Body of pancreas (tissue), 4 donors: ENCODE measurements around the gene ERC2. TPM values are rescaled to one million over a fixed set of nuclear protein-coding genes. Genes with fewer than 3 reads are reported as not detected.

Experiments
- ATAC-seq: fragments of 150-250 bp; one replicate; pipeline ENCODE4 v1.9.1; 2016
- DNase-seq, 4 donors: peaks; one replicate each; pipeline ENCODE4 v3.0.0-alpha.2; 2019
- H3K27ac ChIP-seq, 4 donors: fragments of 200-600 bp; sonication (generic); 1 replicate in 3 of 4; 2 replicates in 1 of 4; pipeline versions ENCODE4 v1.5.1 to v1.6.1; 2016 to 2019; ENCODE audit warnings: mild to moderate bottlenecking in 1 of 4, mixed read lengths in 1 of 4, moderate library complexity in 1 of 4
- H3K27me3 ChIP-seq, 2 donors: fragments of 200-600 bp; sonication (generic); one replicate each; pipeline ENCODE4 v1.6.0; 2016; ENCODE audit warnings: mild to moderate bottlenecking in 1 of 2
- H3K36me3 ChIP-seq, 2 donors: fragments of 200-600 bp; sonication (generic); replicated peaks in 1 of 2; 2 replicates each; pipeline ENCODE4 v1.5.1; 2016; ENCODE audit warnings: low read depth in 2 of 2; ENCODE audit not compliant: insufficient read depth in 1 of 2
- H3K4me1 ChIP-seq: fragments of 200-600 bp; sonication (generic); one replicate; pipeline ENCODE4 v1.6.0; 2016
- H3K4me3 ChIP-seq, 2 donors: fragments of 200-600 bp; sonication (generic); 1 replicate in 1 of 2; 2 replicates in 1 of 2; pipeline ENCODE4 v1.5.1; 2016 to 2019
- H3K9me3 ChIP-seq, 3 donors: fragments of 200-600 bp; sonication (generic); 1 replicate in 2 of 3; 2 replicates in 1 of 3; pipeline ENCODE4 v1.5.1; 2016
- POLR2A ChIP-seq, 3 donors: fragments of 450-650 bp; IDR thresholded peaks; one replicate each; pipeline ENCODE4 v1.6.1; 2016; ENCODE audit warnings: antibody characterized with exemption in 3 of 3, mild to moderate bottlenecking in 2 of 3
- WGBS, 2 donors: methylation state at CpG; one replicate each; pipeline ENCODE4 v1.1.5; 2017; 5-methylcytosine and 5-hydroxymethylcytosine counted together
- intact Hi-C: fragments of 100-400 bp; cut with DNase I; formaldehyde crosslinking; loops from one replicate; pipeline ENCODE4 v1.15.1; 2023
- total RNA-seq, 2 donors: library from RNA; depleted of rRNA; stranded (reverse); fragments of >200 nt; gene quantifications; one replicate each; pipeline ENCODE4 v1.1.0, GENCODE V29; 2016
- TF ChIP-seq, protein P1 (sequence below), 7 experiments: fragments of 450-650 bp in 4 of 7; fragments of 200-600 bp in 3 of 7; sonication (generic) in 3 of 7; IDR thresholded peaks; one replicate each; pipeline ENCODE4 v1.5.1; 2016 to 2019; ENCODE audit warnings: antibody characterized with exemption in 7 of 7

ERC2 gene
- total RNA-seq, 2 donors from 2014 or later, result 4.0 to 4.7 TPM

DNA sequence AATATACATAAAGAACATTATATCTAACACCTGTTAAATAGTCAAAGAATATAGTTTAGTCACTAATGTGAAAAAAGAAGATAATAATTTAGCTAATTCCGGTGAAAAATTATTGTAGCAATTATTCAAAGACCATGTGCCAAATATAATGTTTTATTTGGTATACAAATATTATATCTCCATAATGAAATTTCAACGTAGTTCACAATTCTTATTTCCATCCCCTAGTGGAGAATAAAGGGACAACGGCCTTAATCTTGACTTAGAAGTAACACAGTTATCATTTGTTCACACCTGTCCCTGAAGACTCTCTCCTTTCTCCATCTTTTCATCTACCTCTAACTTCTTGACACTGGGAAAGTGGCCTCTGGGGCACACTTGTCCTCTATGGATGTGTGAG, 213.4 kb downstream of the ERC2 start:
- no peaks in the 10 kb centered on the region for H3K9me3 ChIP-seq
- TF ChIP-seq, protein P1, sequence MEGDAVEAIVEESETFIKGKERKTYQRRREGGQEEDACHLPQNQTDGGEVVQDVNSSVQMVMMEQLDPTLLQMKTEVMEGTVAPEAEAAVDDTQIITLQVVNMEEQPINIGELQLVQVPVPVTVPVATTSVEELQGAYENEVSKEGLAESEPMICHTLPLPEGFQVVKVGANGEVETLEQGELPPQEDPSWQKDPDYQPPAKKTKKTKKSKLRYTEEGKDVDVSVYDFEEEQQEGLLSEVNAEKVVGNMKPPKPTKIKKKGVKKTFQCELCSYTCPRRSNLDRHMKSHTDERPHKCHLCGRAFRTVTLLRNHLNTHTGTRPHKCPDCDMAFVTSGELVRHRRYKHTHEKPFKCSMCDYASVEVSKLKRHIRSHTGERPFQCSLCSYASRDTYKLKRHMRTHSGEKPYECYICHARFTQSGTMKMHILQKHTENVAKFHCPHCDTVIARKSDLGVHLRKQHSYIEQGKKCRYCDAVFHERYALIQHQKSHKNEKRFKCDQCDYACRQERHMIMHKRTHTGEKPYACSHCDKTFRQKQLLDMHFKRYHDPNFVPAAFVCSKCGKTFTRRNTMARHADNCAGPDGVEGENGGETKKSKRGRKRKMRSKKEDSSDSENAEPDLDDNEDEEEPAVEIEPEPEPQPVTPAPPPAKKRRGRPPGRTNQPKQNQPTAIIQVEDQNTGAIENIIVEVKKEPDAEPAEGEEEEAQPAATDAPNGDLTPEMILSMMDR (IDR thresholded peaks at IDR 0.05), result peak in 3 of 7 experiments; percentile 10 to 17 (median 13)
- no peak for TF ChIP-seq POLR2A (IDR thresholded peaks at IDR 0.05)
- H3K27ac ChIP-seq, result no peak overlapping the region
- no peaks in the 10 kb centered on the region for H3K27me3 ChIP-seq
- DNase-seq (no peak), ATAC-seq (no peak)
- H3K36me3 ChIP-seq, result no peaks in the 10 kb centered on the region
- intact Hi-C loops, result loop anchor here (5.0 kb wide), 1 partner anchor 1403 kb away; no protein-coding TSS in a partner anchor
- WGBS, 2 donors, result 57 to 69% methylated on average over 3 of the region's 3 CpGs
- no peak overlapping the region for H3K4me3 ChIP-seq
- H3K4me1 ChIP-seq, result no peaks in the 10 kb centered on the region

DNA sequence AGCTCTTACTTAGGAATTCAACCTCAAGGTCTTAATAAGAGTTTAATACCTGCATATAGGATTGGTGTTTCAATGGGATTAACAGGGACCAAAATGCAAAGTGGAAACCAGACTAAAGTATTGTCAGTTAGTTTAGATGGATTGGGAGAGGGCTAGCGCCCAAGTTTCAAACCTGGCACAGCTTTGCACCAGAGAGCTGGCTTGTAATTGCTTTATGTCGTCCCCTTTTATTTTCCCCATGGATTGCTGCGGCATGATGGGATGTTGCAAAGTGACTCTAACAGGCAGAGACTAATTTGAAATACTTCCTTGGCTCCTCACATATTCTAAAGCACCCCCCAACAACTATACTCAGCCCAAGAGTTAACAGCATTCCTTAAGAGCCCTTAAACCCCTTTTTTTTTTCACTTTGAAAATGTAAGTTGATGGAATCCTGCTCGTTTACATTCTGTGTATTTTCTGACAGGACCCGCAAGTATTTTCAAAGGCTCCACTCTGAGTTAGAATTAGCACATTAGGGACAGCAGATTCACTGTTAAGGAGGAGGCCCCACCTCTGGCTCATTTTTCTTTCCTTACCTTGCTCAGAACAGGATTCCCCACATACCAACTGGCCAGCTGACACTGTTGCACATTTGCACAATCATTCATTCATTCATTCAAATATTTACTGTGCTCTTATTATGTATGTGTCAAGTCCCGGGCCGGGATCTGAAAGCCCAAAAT, 214.2 kb downstream of the ERC2 start:
- no peak overlapping the region for H3K4me3 ChIP-seq
- 43 to 45% methylated on average over 7 of the region's 7 CpGs for WGBS, 2 donors
- no peaks in the 10 kb centered on the region for H3K9me3 ChIP-seq
- DNase-seq (no peak), ATAC-seq (no peak)
- intact Hi-C loops, result loop anchor here (5.0 kb wide), 1 partner anchor 1402 kb away; no protein-coding TSS in a partner anchor
- H3K36me3 ChIP-seq, result no peaks in the 10 kb centered on the region
- no peaks in the 10 kb centered on the region for H3K27me3 ChIP-seq
- TF ChIP-seq POLR2A (IDR thresholded peaks at IDR 0.05), result no peak
- TF ChIP-seq, protein P1 (IDR thresholded peaks at IDR 0.05), result no peak
- H3K4me1 ChIP-seq, result no peaks in the 10 kb centered on the region
- no peak overlapping the region for H3K27ac ChIP-seq

DNA sequence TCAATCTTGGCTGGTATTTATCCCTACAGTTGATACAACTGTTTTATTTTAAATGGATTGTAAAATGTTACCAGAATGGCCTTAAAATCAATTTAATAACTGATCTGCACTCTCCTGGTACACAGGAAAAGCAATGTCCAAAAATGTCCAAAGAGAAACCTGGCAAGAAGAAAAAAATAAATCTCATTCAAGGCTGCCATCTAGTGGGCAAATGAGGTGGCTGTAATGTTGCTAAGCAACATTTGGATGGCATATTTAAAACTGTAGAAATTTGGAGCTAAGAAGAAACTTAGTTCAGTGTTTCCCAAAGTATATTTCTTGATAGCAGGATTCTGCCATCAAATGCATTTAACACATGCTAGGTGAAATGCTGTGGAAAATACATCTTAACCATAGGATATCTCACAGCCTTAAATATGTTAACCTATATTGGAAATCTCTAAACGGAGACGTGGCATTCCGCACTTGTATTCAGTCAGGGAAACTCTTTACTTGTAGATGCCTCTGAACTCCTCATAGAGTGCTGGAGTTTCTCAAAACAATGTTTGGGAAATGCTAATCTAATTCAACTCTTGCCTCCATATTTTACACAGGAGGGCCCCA, 216.8 kb downstream of the ERC2 start:
- no peaks in the 10 kb centered on the region for H3K27me3 ChIP-seq
- ATAC-seq, result peak; percentile 35
- H3K4me3 ChIP-seq, result no peak overlapping the region
- intact Hi-C loops, result loop anchor here (5.0 kb wide), 1 partner anchor 1399 kb away; no protein-coding TSS in a partner anchor
- peak; percentile 33 to 57 (median 48) for DNase-seq
- no peaks in the 10 kb centered on the region for H3K36me3 ChIP-seq
- 86 to 90% methylated on average over 3 of the region's 3 CpGs for WGBS, 2 donors
- no peaks in the 10 kb centered on the region for H3K4me1 ChIP-seq
- no peak for TF ChIP-seq POLR2A (IDR thresholded peaks at IDR 0.05)
- TF ChIP-seq, protein P1 (IDR thresholded peaks at IDR 0.05), result peak; percentile 27 to 88 (median 72)
- H3K9me3 ChIP-seq, result no peaks in the 10 kb centered on the region
- no peak overlapping the region for H3K27ac ChIP-seq

DNA sequence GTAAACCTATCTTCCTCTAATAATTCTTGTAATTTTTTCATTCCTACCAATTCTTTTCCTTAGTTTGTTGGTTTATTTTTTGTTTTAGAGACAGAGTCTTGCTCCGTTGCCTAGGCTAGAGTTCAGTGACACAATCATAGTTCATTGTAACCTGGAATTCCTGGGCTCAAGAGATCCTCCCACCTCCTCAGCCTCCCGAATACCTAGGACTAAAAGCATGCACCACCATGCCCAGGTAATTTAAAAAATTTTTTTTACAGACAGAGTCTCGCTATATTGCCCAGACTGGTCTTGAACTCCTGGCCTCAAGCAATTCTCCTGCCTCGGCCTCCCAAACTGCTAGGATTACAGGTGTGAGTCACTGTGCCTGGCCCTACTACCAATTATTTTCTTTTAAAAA, 220.2 kb downstream of the ERC2 start:
- Histone ChIP-seq H3K4me1 (no peaks in the 10 kb centered on the region), H3K9me3 (no peaks in the 10 kb centered on the region), H3K27ac (no peak overlapping the region), H3K27me3 (no peaks in the 10 kb centered on the region), H3K36me3 (no peaks in the 10 kb centered on the region), H3K4me3 (no peak overlapping the region)
- no peak for ATAC-seq
- TF ChIP-seq, protein P1 (IDR thresholded peaks at IDR 0.05), result no peak
- no peak for TF ChIP-seq POLR2A (IDR thresholded peaks at IDR 0.05)
- 86 to 88% methylated on average over 4 of the region's 4 CpGs for WGBS, 2 donors
- no peak for DNase-seq
- intact Hi-C loops, result no loop called here
